Prostate gland (tissue), 2 donors: ENCODE results near the gene OR10G2.
"Not testable (repeated sequence)": the region's sequence is repeated elsewhere in the genome, so short reads cannot be mapped to it uniquely, and the experiment has no call there.

ENCODE experiments used
- POLR2A ChIP-seq: fragments of 450-650 bp; IDR thresholded peaks from one replicate; pipeline ENCODE4 v1.6.1; 2016; ENCODE audit warnings: antibody characterized with exemption, mild to moderate bottlenecking
- POLR2AphosphoS5 ChIP-seq: sonication (generic); formaldehyde crosslinking; IDR thresholded peaks from one replicate; pipeline ENCODE4 v1.6.1; 2017; ENCODE audit warnings: antibody characterized with exemption
- TF ChIP-seq, protein P1 (sequence below), 4 experiments: fragments of 200-600 bp in 2 of 4; fragments of 450-650 bp in 2 of 4; sonication (generic) in 2 of 4; IDR thresholded peaks; 1 replicate in 3 of 4; 2 replicates in 1 of 4; pipeline ENCODE4 v1.5.1; 2016 to 2019; ENCODE audit warnings: antibody characterized with exemption in 4 of 4, mild to moderate bottlenecking in 2 of 4, moderate library complexity in 2 of 4

DNA sequence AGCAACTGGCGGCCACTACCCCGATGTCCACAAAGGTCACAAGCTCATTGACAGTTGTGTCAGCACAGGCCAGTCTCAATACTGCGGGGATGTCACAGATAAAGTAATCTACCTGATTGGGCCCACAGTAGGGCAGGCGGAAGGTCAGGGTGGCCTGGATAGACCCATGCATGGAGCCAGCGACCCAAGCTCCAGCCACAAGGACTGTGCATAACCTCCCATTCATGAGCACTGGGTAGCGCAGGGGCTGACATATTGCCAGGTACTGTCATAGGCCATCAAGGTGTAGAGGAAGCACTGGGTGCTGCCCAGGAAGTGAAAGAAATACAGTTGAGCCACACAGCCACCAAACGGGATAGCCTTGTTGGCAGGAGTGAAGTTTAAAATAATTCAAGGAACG lies 32.6 kb downstream of the OR10G2 start:
- not testable (repeated sequence) for TF ChIP-seq POLR2A, POLR2AphosphoS5
- TF ChIP-seq, protein P1, sequence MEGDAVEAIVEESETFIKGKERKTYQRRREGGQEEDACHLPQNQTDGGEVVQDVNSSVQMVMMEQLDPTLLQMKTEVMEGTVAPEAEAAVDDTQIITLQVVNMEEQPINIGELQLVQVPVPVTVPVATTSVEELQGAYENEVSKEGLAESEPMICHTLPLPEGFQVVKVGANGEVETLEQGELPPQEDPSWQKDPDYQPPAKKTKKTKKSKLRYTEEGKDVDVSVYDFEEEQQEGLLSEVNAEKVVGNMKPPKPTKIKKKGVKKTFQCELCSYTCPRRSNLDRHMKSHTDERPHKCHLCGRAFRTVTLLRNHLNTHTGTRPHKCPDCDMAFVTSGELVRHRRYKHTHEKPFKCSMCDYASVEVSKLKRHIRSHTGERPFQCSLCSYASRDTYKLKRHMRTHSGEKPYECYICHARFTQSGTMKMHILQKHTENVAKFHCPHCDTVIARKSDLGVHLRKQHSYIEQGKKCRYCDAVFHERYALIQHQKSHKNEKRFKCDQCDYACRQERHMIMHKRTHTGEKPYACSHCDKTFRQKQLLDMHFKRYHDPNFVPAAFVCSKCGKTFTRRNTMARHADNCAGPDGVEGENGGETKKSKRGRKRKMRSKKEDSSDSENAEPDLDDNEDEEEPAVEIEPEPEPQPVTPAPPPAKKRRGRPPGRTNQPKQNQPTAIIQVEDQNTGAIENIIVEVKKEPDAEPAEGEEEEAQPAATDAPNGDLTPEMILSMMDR (IDR thresholded peaks at IDR 0.05): not testable (repeated sequence)
